ENCODE results near the gene PCMT1. TPM values are rescaled to one million over a fixed set of nuclear protein-coding genes. Genes with fewer than 3 reads are reported as not detected.

PCMT1 gene
- total and polyA plus RNA-seq, 9 of the 15 experiments (the other 6 are each of a cell fraction or from before 2014, with no cell fraction given), result 217 to 541 (median 327) TPM

DNA sequence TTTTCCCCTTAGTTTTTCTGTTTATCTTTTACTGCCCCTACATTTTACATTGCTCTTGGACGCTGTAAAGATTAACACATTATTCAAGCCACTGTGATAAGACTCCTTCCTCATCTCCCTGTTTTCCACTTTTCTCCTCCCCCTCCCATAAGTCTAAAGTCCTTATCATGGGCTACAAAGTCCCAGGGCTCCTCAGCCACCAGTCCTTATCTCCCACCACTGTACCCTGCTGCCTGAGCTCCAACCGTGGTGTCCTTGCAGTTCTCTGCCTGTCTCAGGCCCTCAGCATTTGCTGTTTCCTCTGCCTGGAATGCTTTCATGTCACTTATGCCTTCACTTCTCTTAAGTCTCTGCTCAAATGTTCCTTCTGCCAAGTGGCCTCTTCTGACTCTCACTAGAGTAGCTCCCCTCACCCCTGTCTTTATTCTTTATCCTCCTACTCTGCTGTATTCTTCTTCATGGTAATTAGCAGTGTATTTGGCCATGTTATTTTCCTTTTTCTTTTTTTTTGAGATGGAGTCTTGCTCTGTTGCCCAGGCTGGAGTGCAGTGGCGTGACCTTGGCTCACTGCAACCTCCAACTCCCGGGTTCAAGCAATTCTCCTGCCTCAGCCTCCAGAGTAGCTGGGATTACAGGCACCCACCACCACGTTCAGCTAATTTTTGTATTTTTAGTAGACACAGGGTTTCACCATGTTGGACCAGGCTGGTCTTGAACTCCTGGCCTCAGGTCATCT lies 20.9 kb upstream of the PCMT1 start (continued):
- TF ChIP-seq, protein P1, sequence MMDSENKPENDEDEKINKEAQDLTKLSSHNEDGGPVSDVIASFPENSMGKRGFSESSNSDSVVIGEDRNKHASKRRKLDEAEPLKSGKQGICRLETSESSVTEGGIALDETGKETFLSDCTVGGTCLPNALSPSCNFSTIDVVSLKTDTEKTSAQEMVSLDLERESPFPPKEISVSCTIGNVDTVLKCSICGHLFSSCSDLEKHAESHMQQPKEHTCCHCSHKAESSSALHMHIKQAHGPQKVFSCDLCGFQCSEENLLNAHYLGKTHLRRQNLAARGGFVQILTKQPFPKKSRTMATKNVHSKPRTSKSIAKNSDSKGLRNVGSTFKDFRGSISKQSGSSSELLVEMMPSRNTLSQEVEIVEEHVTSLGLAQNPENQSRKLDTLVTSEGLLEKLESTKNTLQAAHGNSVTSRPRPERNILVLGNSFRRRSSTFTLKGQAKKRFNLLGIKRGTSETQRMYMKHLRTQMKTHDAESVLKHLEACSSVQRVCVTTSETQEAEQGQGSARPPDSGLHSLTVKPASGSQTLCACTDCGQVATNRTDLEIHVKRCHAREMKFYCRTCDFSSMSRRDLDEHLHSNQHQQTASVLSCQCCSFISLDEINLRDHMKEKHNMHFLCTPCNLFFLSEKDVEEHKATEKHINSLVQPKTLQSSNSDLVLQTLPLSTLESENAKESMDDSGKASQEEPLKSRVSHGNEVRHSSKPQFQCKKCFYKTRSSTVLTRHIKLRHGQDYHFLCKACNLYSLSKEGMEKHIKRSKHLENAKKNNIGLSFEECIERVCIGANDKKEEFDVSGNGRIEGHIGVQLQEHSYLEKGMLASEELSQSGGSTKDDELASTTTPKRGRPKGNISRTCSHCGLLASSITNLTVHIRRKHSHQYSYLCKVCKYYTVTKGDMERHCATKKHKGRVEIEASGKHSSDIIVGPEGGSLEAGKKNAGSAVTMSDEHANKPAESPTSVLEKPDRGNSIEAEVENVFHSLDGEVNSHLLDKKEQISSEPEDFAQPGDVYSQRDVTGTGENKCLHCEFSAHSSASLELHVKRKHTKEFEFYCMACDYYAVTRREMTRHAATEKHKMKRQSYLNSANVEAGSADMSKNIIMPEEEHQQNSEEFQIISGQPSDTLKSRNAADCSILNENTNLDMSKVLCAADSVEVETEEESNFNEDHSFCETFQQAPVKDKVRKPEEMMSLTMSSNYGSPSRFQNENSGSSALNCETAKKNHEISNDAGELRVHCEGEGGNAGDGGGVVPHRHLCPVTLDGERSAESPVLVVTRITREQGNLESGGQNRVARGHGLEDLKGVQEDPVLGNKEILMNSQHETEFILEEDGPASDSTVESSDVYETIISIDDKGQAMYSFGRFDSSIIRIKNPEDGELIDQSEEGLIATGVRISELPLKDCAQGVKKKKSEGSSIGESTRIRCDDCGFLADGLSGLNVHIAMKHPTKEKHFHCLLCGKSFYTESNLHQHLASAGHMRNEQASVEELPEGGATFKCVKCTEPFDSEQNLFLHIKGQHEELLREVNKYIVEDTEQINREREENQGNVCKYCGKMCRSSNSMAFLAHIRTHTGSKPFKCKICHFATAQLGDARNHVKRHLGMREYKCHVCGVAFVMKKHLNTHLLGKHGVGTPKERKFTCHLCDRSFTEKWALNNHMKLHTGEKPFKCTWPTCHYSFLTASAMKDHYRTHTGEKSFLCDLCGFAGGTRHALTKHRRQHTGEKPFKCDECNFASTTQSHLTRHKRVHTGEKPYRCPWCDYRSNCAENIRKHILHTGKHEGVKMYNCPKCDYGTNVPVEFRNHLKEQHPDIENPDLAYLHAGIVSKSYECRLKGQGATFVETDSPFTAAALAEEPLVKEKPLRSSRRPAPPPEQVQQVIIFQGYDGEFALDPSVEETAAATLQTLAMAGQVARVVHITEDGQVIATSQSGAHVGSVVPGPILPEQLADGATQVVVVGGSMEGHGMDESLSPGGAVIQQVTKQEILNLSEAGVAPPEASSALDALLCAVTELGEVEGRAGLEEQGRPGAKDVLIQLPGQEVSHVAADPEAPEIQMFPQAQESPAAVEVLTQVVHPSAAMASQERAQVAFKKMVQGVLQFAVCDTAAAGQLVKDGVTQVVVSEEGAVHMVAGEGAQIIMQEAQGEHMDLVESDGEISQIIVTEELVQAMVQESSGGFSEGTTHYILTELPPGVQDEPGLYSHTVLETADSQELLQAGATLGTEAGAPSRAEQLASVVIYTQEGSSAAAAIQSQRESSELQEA (IDR thresholded peaks at IDR 0.05; ENCODE audit: low read depth), result peak; percentile 49; the same call in 1 of the 2 replicates
- TF ChIP-seq POLR2B (IDR thresholded peaks at IDR 0.05; ENCODE audit: low read depth, partially characterized antibody) (peak; percentile 52), KHSRP (IDR thresholded peaks at IDR 0.05) (0 out of 2 replicates have a peak, but pooled peaks have one; percentile 37), HNRNPL (IDR thresholded peaks at IDR 0.05; ENCODE audit: low read depth, low read length) (no peak), CSDE1 (IDR thresholded peaks at IDR 0.05) (peak in 1 of 2 experiments; percentile 49; a peak in 1 of 4 replicates), CREB1 (IDR thresholded peaks at IDR 0.05) (peak; percentile 35; the same call in 1 of the 2 replicates), CREB1 (CRISPR knock-in tag; IDR thresholded peaks at IDR 0.05) (no peak)
- TF ChIP-seq, protein P2, sequence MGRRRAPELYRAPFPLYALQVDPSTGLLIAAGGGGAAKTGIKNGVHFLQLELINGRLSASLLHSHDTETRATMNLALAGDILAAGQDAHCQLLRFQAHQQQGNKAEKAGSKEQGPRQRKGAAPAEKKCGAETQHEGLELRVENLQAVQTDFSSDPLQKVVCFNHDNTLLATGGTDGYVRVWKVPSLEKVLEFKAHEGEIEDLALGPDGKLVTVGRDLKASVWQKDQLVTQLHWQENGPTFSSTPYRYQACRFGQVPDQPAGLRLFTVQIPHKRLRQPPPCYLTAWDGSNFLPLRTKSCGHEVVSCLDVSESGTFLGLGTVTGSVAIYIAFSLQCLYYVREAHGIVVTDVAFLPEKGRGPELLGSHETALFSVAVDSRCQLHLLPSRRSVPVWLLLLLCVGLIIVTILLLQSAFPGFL (CRISPR knock-in tag; IDR thresholded peaks at IDR 0.05), result no peak
- TF ChIP-seq, protein P3, sequence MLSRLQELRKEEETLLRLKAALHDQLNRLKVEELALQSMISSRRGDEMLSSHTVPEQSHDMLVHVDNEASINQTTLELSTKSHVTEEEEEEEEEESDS (CRISPR knock-in tag; IDR thresholded peaks at IDR 0.05), result no peak
- TF ChIP-seq, protein P4, sequence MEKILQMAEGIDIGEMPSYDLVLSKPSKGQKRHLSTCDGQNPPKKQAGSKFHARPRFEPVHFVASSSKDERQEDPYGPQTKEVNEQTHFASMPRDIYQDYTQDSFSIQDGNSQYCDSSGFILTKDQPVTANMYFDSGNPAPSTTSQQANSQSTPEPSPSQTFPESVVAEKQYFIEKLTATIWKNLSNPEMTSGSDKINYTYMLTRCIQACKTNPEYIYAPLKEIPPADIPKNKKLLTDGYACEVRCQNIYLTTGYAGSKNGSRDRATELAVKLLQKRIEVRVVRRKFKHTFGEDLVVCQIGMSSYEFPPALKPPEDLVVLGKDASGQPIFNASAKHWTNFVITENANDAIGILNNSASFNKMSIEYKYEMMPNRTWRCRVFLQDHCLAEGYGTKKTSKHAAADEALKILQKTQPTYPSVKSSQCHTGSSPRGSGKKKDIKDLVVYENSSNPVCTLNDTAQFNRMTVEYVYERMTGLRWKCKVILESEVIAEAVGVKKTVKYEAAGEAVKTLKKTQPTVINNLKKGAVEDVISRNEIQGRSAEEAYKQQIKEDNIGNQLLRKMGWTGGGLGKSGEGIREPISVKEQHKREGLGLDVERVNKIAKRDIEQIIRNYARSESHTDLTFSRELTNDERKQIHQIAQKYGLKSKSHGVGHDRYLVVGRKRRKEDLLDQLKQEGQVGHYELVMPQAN (IDR thresholded peaks at IDR 0.05; ENCODE audit: borderline replicate concordance), result peak; percentile 50
- TF ChIP-seq, protein P5, sequence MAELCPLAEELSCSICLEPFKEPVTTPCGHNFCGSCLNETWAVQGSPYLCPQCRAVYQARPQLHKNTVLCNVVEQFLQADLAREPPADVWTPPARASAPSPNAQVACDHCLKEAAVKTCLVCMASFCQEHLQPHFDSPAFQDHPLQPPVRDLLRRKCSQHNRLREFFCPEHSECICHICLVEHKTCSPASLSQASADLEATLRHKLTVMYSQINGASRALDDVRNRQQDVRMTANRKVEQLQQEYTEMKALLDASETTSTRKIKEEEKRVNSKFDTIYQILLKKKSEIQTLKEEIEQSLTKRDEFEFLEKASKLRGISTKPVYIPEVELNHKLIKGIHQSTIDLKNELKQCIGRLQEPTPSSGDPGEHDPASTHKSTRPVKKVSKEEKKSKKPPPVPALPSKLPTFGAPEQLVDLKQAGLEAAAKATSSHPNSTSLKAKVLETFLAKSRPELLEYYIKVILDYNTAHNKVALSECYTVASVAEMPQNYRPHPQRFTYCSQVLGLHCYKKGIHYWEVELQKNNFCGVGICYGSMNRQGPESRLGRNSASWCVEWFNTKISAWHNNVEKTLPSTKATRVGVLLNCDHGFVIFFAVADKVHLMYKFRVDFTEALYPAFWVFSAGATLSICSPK (IDR thresholded peaks at IDR 0.05; ENCODE audit: borderline replicate concordance), result 0 out of 2 replicates have a peak, but pooled peaks have one; percentile 82
- TF ChIP-seq, protein P6, sequence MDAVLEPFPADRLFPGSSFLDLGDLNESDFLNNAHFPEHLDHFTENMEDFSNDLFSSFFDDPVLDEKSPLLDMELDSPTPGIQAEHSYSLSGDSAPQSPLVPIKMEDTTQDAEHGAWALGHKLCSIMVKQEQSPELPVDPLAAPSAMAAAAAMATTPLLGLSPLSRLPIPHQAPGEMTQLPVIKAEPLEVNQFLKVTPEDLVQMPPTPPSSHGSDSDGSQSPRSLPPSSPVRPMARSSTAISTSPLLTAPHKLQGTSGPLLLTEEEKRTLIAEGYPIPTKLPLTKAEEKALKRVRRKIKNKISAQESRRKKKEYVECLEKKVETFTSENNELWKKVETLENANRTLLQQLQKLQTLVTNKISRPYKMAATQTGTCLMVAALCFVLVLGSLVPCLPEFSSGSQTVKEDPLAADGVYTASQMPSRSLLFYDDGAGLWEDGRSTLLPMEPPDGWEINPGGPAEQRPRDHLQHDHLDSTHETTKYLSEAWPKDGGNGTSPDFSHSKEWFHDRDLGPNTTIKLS (IDR thresholded peaks at IDR 0.05; ENCODE audit: borderline replicate concordance, low read depth), result 0 out of 2 replicates have a peak, but pooled peaks have one; percentile 20
